HepG2 (cell line): ENCODE results near the gene PEAK1. TPM values are rescaled to one million over a fixed set of nuclear protein-coding genes. Genes with fewer than 3 reads are reported as not detected.

Experiments
- ATAC-seq: fragments of 200-7000 bp; cut with Tn5 transposase; 3 replicates; pipeline ENCODE4 v1.9.1; 2020; ENCODE audit warnings: mild to moderate bottlenecking, moderate library complexity
- BruUV-seq: library from RNA; stranded (reverse); fragments of 400-500 nt; replicated peaks from 2 replicates; lab custom pipeline; 2021; lab: Mats Ljungman, UMichigan
- CTCF ChIA-PET: fragments of 300-600 bp; formaldehyde crosslinking; extraction: SDS; loops from one replicate; lab custom pipeline; 2021; ENCODE audit warnings: low total read pairs, inconsistent platforms, low intra/inter-chr PET ratio; lab: Yijun Ruan, JAX
- POLR2A ChIA-PET: fragments of 350-600 bp; sonication (Branson Sonifier 250); formaldehyde crosslinking; loops from one replicate; lab custom pipeline; 2020; ENCODE audit warnings: antibody characterized with exemption, inconsistent platforms; lab: Yijun Ruan, JAX
- DNase-seq: peaks from one replicate; pipeline ENCODE4 v3.0.0-alpha.2; 2015; ENCODE audit warnings: low spot score
- FAIRE-seq: peaks from 3 replicates; lab custom pipeline; 2011; peaks lifted over from hg19 to GRCh38; lab: Jason Lieb, UNC
- H2AFZ ChIP-seq: one replicate; pipeline ENCODE4 v1.6.1; 2011; ENCODE audit warnings: low read length, inconsistent platforms
- H3K27ac ChIP-seq: fragments of 300-600 bp; 3 replicates; pipeline ENCODE4 v1.8.0; 2011; ENCODE audit warnings: mixed run types, mild to moderate bottlenecking, mixed read lengths, low read length, inconsistent platforms; ENCODE audit not compliant: insufficient read depth; ENCODE audit errors: extremely low read length
- H3K27me3 ChIP-seq, 2 experiments: fragments of 200-600 bp in 1 of 2; 2 replicates in 1 of 2; 3 replicates in 1 of 2; pipeline versions ENCODE4 v1.6.0 to v1.8.0; 2011; ENCODE audit warnings: low read length in 2 of 2, mild to moderate bottlenecking in 2 of 2, moderate library complexity in 2 of 2, inconsistent platforms in 1 of 2; ENCODE audit not compliant: insufficient read depth in 2 of 2, control insufficient read depth in 1 of 2
- H3K36me3 ChIP-seq, 2 experiments: fragments of 200-600 bp in 1 of 2; replicated peaks in 1 of 2; 2 replicates in 1 of 2; 3 replicates in 1 of 2; pipeline versions ENCODE4 v1.5.1 to v1.8.0; 2011; ENCODE audit warnings: low read length in 2 of 2, inconsistent platforms in 1 of 2; ENCODE audit not compliant: insufficient read depth in 2 of 2, control insufficient read depth in 1 of 2
- H3K4me1 ChIP-seq: 2 replicates; pipeline ENCODE4 v1.5.1; 2012; ENCODE audit warnings: low read length, inconsistent platforms; ENCODE audit not compliant: insufficient read depth
- H3K4me2 ChIP-seq: 2 replicates; pipeline ENCODE4 v1.6.0; 2011; ENCODE audit warnings: low read depth, low read length, inconsistent platforms
- H3K4me3 ChIP-seq, 3 experiments: fragments of 200-600 bp in 1 of 3; sonication (generic), shearing (Covaris generic) in 1 of 3; replicated peaks in 1 of 3; 2 replicates each; pipeline ENCODE4 v1.5.1; 2011 to 2016; ENCODE audit warnings: low read length in 3 of 3, inconsistent platforms in 2 of 3, low read depth in 2 of 3, mild to moderate bottlenecking in 2 of 3, control low read depth in 1 of 3, mixed read lengths in 1 of 3; ENCODE audit not compliant: insufficient read depth in 1 of 3
- H3K79me2 ChIP-seq: one replicate; pipeline ENCODE4 v1.6.1; 2011; ENCODE audit warnings: low read length, inconsistent platforms; ENCODE audit not compliant: insufficient read depth
- H3K9ac ChIP-seq: 2 replicates; pipeline ENCODE4 v1.6.0; 2011; ENCODE audit warnings: mild to moderate bottlenecking, low read depth, low read length, inconsistent platforms; ENCODE audit not compliant: insufficient read depth
- H3K9me3 ChIP-seq: 2 replicates; pipeline ENCODE4 v1.5.1; 2012; ENCODE audit warnings: mild to moderate bottlenecking, low read length
- H4K20me1 ChIP-seq: 2 replicates; pipeline ENCODE4 v1.6.0; 2011; ENCODE audit warnings: inconsistent platforms, mild to moderate bottlenecking, low read length, moderate library complexity; ENCODE audit not compliant: insufficient read depth
- ARNT ChIP-seq: fragments of 450-650 bp; IDR thresholded peaks from 2 replicates; pipeline ENCODE4 v1.6.1; 2017
- HINFP ChIP-seq: sonication (generic); formaldehyde crosslinking; IDR thresholded peaks from 2 replicates; pipeline ENCODE4 v1.4.0; 2020; ENCODE audit warnings: low read depth, mild to moderate bottlenecking, missing genetic modification reagents
- MTERF4 ChIP-seq: sonication (generic); formaldehyde crosslinking; IDR thresholded peaks from 2 replicates; pipeline ENCODE4 v1.8.0; 2023; ENCODE audit warnings: mild to moderate bottlenecking, missing genetic modification reagents
- MYC ChIP-seq: sonication (generic); formaldehyde crosslinking; IDR thresholded peaks from 2 replicates; pipeline ENCODE4 v1.9.0; 2021; ENCODE audit warnings: missing genetic modification reagents, borderline replicate concordance
- NR3C1 ChIP-seq: sonication (generic); formaldehyde crosslinking; IDR thresholded peaks from 2 replicates; pipeline ENCODE4 v1.4.0; 2020; ENCODE audit warnings: missing genetic modification reagents
- SMARCE1 ChIP-seq: fragments of 450-650 bp; IDR thresholded peaks from 2 replicates; pipeline ENCODE4 v1.6.1; 2017; ENCODE audit warnings: borderline replicate concordance
- WIZ ChIP-seq: sonication (generic); formaldehyde crosslinking; IDR thresholded peaks from 2 replicates; pipeline ENCODE4 v1.5.1; 2020; ENCODE audit warnings: mild to moderate bottlenecking, missing genetic modification reagents
- ZKSCAN1 ChIP-seq: fragments of 150-350 bp; IDR thresholded peaks from 2 replicates; pipeline ENCODE4 v1.6.1; 2014; ENCODE audit warnings: low read length
- ZMAT3 ChIP-seq: sonication (generic); formaldehyde crosslinking; conservative IDR thresholded peaks from 2 replicates; pipeline ENCODE4 v1.7.0; 2021; ENCODE audit warnings: missing genetic modification reagents
- ZNF496 ChIP-seq: sonication (generic); formaldehyde crosslinking; IDR thresholded peaks from 2 replicates; pipeline ENCODE4 v1.8.1; 2023; ENCODE audit warnings: mild to moderate bottlenecking, moderate library complexity, missing genetic modification reagents; ENCODE audit not compliant: insufficient replicate concordance
- ZNF576 ChIP-seq: sonication (generic); formaldehyde crosslinking; IDR thresholded peaks from 2 replicates; pipeline ENCODE4 v1.4.0; 2020; ENCODE audit warnings: mild to moderate bottlenecking, missing genetic modification reagents
- ZNF644 ChIP-seq: IDR thresholded peaks from 2 replicates; pipeline ENCODE4 v1.6.1; 2016; ENCODE audit warnings: low read depth
- WGBS: methylation state at CpG from one replicate; pipeline ENCODE4 v1.1.6; 2017; ENCODE audit warnings: low lambda C conversion rate; 5-methylcytosine and 5-hydroxymethylcytosine counted together
- in situ Hi-C: cut with HindIII; loops from 2 replicates; pipeline ENCODE4 v1.10.0; 2017; ENCODE audit warnings: low pct_unique_long_range_greater_than_20kb; ENCODE audit not compliant: extremely low pct_ligation_motif_present
- intact Hi-C: fragments of 100-400 bp; cut with micrococcal nuclease; formaldehyde crosslinking; loops from one replicate; pipeline ENCODE4 v1.10.0; 2022; ENCODE audit not compliant: unreplicated experiment
- polyA plus RNA-seq, 8 experiments: library from polyadenylated mRNA; depleted of rRNA in 3 of 8; stranded (reverse) in 7 of 8; unstranded in 1 of 8; fragments of >200 nt; fragmentation: Illumina TruSeq in 4 of 8; extraction: Trizol in 4 of 8; gene quantifications; 2 replicates each; pipeline versions ENCODE4 v1.2.1 to v1.2.3, GENCODE V29; 2011 to 2016; ENCODE audit warnings: low read depth in 4 of 8, missing spikeins in 1 of 8, mixed read lengths in 1 of 8; ENCODE audit not compliant: insufficient read depth in 1 of 8
- total RNA-seq, 5 experiments: library from RNA; depleted of rRNA; stranded (reverse); fragments of >200 nt; fragmentation: Illumina TruSeq; extraction: Trizol; gene quantifications; 2 replicates each; pipeline ENCODE4 v1.2.3, GENCODE V29; 2016; ENCODE audit warnings: low read depth in 1 of 5

PEAK1 gene
- total and polyA plus RNA-seq, 2 of the 13 experiments (the other 11 are each of a cell fraction or from before 2014, with no cell fraction given): 6.0 to 6.6 TPM

- no peak for TF ChIP-seq HINFP (CRISPR knock-in tag)
- TF ChIP-seq ARNT: no peak
These were observed 19.6 kb downstream of the PEAK1 start (continued) for GRCh38 chr15:77400258-77400657.

GRCh38 chr15:77398927-77399326 lies 21.0 kb downstream of the PEAK1 start:
- ATAC-seq (no peak), FAIRE-seq (no peak), DNase-seq (no peak)
- intact Hi-C loops: no loop called here
- WGBS: 98% methylated on average over 1 of the region's 1 CpG
- Histone ChIP-seq H4K20me1 (no peaks in the 10 kb centered on the region; the same call in 1 of the 2 replicates), H3K9ac (no peak overlapping the region), H2AFZ (no peak overlapping the region), H3K9me3 (peaks cover 32% of the 10 kb centered on the region), H3K4me2 (no peak overlapping the region), H3K4me3 (no peak overlapping the region), H3K27me3 (no peaks in the 10 kb centered on the region), H3K79me2 (peaks cover 41% of the 10 kb centered on the region), H3K36me3 (peaks cover 0 to 4% of the 10 kb centered on the region in 2 experiments; a peak in 1 of 5 replicates), H3K4me1 (no peaks in the 10 kb centered on the region), H3K27ac (no peak overlapping the region)
- BruUV-seq: no TSS peak
- in situ Hi-C loops: no loop called here
- ChIA-PET CTCF (no interaction called here), POLR2A (no interaction called here)
- TF ChIP-seq ZNF576 (CRISPR knock-in tag) (no peak), ZMAT3 (CRISPR knock-in tag) (no peak), MTERF4 (CRISPR knock-in tag) (no peak), SMARCE1 (no peak), ZKSCAN1 (no peak), ZNF496 (CRISPR knock-in tag) (no peak), NR3C1 (no peak), ZNF644 (CRISPR knock-in tag) (no peak), WIZ (CRISPR knock-in tag) (no peak), MYC (CRISPR knock-in tag) (no peak)
